Endothelial cell of hepatic sinusoid (primary cell): ENCODE data around the gene S1PR4.

ENCODE experiments used
- in situ Hi-C: cut with HindIII; loops from 2 replicates; pipeline ENCODE4 v1.10.0; 2017; ENCODE audit warnings: low sequenced_read_pairs

The S1PR4 gene, protein sequence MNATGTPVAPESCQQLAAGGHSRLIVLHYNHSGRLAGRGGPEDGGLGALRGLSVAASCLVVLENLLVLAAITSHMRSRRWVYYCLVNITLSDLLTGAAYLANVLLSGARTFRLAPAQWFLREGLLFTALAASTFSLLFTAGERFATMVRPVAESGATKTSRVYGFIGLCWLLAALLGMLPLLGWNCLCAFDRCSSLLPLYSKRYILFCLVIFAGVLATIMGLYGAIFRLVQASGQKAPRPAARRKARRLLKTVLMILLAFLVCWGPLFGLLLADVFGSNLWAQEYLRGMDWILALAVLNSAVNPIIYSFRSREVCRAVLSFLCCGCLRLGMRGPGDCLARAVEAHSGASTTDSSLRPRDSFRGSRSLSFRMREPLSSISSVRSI

DNA sequence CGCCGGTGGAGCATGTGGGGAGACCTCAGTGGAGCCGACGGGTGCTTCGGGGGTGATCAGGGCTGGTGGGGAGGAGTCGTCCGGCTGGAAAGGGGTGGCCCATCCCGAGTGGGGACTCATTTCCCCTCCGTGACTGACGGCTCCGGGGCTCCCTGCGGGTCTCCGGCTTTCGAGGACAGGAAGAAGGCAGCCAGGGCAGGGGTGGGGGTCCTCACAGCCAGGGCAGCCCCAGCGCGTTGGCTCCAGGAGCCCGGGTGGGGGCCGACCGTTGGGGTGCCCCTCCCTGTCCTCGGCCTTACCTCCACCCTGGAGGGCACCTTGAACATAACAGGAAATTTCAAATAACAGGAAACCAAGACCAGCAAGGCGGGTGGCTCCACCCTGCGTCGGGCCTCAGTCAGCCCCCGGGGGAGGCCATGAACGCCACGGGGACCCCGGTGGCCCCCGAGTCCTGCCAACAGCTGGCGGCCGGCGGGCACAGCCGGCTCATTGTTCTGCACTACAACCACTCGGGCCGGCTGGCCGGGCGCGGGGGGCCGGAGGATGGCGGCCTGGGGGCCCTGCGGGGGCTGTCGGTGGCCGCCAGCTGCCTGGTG lies at the start of gene S1PR4:
Gene S1PR4, plus strand, starts transcription at position 393 of the 596 bp plus-strand sequence. Its CDS starts 24 bp downstream, at position 417.
- in situ Hi-C loops, result loop anchor here (5.0 to 10.0 kb wide), 5 partner anchors 54 to 234 kb away; partner anchors contain the start of genes TLE2 and ZNF77

DNA sequence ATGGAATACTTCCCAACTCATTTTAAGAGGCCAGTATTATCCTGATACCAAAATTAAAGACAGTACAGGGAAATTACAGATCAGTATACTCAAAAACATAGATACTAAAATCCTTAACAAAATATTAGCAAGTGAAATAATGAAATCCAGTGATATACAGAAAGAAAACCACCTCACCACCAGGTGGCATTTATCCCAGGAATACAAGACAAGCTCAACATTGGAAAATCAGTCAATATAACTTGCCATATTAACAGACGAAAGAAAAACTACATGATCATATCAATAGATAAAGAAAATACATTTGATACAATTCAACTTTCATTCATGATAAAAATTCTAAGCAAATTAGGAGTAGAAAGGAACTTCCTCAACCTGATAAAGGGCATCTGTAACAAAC lies 49.5 kb upstream of the S1PR4 start:
- in situ Hi-C loops, result loop anchor here (10.0 kb wide), 1 partner anchor 46 kb away; the partner anchor contains the start of gene S1PR4

DNA sequence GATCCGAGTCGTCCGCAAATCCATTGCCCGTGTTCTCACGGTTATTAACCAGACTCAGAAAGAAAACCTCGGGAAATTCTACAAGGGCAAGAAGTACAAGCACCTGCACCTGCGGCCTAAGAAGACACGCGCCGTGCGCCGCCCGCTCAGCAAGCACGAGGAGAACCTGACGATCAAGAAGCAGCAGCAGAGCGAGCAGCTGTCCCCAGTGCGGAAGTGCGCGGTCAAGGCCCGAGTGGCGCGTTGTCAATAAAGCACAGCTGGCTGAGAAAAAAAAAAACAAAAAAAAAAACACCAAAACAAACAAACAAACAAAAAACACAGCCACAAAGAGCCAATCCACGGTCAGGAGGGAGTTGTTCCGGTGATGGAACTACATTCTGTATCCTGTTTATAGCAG lies 47.4 kb upstream of the S1PR4 start:
- in situ Hi-C loops, result no loop called here

DNA sequence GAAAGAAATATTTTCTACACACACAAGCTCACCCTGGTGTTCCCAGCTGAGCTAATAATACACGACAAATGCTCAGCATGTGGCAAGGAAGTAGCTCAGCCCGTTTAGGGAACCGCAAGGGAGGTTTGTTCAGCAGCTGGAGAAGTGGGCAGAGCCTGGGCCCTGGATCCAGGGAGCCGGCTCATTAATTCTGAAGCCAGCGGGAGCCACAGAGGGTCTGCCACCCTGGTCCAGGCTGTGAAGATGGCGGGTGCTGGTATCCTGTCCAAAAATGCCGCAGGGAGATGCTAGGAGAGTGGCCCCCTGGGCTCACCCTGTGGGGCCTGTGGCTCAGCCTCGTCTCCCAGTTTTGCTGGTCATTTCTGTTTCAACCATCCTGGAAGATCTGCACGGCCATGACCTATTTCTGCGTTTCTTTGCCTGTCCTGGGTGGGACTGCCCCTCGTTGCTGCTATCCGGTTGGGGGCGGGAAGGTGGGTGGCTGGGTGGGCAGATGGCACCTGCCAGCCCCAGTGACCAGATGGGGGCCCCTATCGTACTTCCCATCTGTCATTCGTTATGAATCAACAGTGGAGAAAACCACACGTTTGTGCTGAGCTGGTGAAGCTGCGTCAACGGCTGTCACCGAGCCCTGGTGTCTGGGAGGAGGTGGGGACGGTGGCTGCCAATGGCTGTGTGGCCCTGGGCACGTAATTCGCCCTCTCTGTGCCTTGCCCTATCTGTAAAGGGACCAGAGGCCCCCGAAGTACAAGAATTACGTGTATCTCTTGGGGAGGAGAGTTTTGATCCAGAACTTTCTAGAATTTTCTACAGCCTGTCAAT lies 45.4 kb upstream of the S1PR4 start:
- in situ Hi-C loops, result no loop called here

DNA sequence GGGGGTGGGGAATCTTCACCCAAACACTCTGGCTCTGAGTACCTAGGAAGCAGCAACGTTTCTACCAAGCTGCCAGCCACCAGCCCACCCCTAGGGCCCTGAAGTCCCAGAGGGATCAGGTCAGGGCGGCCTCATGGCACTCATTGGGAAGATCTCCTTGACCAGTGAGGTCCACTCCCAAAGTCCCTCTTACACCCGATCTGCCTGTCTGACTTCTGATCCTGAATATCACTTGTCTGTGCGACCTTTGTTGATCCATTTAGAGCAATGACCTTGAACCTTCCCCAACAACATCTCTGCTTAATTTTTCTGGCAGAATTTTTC lies 44.8 kb upstream of the S1PR4 start:
- in situ Hi-C loops, result no loop called here

DNA sequence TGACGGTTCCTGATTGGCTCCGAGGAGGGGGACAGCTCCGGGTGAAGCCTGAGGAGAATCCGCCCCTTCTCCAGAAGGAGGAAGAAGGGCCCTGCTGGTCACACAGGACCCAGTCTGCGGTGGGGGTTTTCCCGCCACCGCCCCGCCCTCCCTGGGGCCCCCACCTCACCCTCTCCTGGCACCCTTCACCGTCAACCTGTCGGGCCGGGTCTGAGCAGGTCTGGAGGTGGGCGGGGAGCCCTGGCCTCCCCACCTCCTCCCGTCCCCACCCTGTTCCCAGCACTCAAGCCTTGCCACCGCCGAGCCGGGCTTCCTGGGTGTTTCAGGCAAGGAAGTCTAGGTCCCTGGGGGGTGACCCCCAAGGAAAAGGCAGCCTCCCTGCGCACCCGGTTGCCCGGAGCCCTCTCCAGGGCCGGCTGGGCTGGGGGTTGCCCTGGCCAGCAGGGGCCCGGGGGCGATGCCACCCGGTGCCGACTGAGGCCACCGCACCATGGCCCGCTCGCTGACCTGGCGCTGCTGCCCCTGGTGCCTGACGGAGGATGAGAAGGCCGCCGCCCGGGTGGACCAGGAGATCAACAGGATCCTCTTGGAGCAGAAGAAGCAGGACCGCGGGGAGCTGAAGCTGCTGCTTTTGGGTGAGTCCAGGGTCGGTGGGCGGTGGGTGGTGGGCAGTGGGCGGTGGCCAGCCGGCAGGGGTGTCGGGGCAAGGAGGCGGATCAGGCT lies 42.4 kb upstream of the S1PR4 start, which contains the start of gene GNA15:
Gene GNA15, plus strand, starts transcription at position 73 of the 723 bp plus-strand sequence. Its CDS starts 418 bp downstream, at position 491.
- in situ Hi-C loops, result no loop called here

DNA sequence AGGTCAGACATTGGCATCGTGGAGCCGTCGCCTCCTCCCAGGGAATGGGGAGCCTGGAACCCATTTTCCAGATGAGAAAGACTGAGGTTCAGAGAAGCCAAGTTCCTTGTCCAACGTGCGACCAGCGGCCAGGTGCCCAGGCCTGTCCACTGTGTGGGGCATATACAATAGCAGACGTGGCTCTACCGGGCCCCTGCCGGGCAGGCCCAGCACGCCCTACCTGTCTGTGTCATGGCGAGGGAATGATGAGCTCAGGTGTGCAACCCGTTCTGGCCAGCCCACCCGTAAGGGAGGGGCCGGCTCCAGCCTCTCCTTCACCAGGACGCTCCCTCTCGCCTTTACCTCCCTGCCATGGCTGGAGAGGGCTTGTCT lies 41.9 kb upstream of the S1PR4 start:
- in situ Hi-C loops, result no loop called here

DNA sequence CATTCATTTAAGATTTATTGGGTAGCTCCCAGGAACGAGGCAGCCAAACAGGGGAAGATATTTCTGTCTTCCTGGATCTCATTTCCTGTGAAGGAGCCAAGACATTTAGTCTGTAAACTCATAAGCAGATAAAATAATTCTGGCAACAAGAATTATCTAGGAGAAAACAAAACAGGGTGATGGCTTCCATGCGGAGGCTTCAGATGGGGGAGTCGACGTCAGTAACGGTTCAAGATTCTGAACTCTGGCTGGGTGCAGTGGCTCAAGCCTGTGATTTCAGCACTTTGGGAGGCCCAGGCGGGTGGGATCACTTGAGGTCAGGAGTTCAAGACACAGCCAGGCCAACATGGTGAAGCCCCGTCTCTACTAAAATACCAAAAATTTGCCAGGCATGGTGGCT lies 41.5 kb upstream of the S1PR4 start:
- in situ Hi-C loops, result no loop called here

DNA sequence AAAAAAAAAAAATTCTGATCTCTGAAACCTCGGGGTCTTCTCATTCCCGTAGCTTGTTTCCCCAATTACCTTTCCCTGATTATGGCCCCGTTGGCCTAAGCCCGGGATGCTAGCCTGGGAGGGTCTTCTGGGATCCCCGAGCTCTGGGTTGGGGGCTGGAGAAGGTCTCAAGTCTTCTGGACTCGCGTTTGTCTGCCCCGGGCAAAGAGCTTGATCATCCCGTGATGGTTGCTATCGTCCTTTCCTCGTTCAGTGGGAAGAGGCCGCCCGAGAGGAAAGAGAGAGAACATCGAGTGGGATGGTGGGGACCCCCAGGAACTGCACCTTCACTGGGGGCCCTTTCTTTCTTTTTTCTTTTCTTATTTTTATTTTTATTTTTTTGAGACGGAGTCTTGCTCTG lies 40.3 kb upstream of the S1PR4 start:
- in situ Hi-C loops, result no loop called here

DNA sequence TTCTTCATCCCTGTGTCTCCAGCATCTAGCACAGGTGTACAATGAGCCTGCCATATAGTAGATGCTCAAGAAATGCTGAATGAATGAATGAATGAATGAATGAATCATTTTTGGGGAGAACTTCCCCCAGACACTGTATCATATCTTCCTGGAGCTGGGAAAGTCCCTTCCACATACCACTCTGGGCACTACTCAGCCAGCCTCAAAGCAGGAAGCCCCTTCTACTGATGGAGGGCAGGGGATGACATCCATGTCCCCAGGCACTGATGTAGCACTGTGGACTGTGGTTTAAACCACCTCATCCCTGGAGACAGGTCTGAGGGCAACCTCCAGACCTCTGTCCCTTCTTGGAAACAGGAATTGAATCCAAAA lies 37.9 kb upstream of the S1PR4 start:
- in situ Hi-C loops, result no loop called here

DNA sequence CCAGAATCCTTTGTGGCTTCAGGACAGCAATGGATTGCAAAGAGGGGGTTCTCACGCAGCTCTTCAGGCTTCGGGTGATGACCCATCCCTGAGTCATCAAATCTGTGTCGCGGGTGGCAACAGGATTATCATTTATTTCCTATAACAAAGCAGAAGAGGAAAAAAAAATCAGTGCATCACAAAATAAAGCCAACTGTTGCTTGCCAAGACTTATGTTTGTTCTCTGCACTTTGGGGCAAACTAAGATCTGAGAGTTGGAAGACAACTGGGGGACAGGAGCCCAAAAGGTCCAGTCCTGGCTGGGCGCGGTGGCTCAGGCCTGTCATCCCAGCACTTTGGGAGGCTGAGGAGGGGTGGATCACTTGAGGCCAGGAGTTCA lies 36.3 kb upstream of the S1PR4 start:
- in situ Hi-C loops, result no loop called here

DNA sequence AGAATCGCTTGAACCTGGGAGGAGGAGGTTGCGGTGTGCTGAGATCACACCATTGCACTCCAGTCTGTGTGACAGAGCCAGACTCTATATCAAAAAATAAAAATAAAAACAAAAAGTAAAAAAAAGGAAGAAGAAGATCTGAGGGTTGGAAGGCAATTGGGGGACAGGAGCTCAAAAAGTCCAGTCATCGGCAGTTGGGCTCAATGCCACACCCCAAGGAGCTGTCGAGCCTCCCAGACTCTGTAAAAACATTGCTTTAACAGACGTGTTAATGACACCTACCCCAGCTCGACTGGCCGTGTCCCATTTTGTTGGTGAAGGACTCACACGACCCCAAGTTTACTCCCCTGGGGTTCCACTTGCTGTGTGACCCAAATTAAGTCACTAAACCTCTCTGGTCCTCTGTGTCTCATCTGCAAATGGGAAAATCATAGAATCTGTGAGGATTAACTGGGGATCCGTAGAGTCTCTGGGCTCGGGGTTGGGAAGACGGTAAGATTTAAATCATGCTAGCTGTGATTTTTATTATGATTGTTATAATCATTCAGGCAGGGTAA lies 35.7 kb upstream of the S1PR4 start:
- in situ Hi-C loops, result no loop called here

DNA sequence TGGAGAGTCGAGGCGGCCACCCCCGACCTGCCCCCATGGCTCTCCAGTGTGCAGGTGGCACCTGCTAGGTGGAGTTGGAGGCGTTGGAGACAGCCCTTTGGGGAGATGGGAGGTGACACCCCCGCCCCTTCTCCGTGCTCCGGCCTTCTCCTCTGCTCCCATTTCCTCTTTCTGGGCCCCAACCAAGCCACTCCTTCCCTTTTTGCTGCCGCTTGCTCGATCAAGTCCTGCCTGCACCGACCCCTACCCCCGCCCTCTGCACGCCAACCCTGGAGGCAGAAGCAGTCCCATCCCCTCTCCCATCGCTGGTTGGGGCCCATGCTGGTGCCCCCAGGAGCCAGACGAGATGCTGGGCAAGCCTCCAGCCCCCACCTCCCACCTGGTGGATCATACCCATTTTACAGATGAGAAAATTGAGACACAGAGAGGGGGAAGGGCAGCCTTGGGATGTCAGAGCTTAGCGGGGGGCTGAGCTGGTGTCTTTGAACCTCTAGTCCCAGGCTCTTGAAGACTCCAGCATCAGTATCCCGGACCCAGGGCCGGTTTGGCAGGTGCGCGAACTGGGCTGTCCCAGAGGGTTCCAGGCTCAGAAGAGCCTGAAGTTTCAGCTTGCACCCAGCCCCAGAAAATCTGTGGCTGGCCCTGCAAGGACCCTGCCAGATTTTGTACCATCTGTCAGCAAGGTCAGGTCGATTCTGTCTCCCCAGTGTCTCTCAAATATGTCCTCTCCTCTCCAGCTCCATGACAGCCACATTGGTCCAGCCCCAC lies 32.5 kb upstream of the S1PR4 start:
- in situ Hi-C loops, result no loop called here

DNA sequence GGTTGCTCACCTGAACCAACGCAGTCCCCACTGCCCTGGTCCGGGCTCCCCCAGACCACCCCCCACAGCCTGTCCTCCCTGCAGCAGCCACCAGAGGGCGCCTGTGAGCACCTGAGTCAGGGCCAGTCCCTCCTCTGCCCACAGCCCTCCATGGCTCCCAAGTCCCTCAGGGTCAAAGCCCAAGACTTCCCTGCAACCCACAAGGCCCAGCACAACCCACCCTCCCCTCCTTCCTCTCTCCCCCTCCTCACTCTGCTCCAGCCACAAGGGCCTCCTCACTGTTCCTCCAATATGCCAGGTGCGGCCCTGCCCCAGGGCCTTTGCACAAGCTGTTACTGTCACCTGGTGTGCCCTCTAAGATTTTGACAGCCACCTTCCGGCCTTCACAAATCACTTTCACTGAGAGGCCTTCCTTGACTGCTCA lies 31.9 kb upstream of the S1PR4 start:
- in situ Hi-C loops, result no loop called here

DNA sequence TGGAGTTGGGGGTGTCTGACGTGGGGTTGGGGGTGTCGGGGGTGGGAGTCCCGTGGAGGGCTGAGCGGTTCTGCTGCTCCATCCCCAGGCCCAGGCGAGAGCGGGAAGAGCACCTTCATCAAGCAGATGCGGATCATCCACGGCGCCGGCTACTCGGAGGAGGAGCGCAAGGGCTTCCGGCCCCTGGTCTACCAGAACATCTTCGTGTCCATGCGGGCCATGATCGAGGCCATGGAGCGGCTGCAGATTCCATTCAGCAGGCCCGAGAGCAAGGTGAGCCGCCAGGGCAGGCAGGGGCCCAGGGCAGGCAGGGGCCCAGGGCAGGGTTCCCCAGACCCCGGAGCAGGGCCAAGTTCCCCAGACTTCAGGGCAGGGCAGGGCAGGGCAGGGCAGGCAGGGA lies 30.1 kb upstream of the S1PR4 start:
- in situ Hi-C loops, result no loop called here

DNA sequence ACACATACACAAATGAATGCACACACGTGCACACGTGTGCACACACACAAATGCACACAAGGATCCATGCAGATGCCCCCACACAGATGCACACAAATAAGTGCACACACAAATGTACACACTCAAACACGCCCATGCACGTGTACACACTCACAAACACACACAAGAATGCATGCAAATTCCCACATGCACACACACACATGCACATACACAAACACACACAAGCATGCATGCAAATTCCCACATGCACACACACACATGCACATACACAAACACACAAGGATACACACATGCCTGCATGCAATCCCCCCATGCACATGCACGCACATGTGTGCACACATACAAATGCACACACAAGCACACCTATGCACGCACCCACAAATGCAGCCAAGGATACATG lies 29.5 kb upstream of the S1PR4 start:
- in situ Hi-C loops, result no loop called here

DNA sequence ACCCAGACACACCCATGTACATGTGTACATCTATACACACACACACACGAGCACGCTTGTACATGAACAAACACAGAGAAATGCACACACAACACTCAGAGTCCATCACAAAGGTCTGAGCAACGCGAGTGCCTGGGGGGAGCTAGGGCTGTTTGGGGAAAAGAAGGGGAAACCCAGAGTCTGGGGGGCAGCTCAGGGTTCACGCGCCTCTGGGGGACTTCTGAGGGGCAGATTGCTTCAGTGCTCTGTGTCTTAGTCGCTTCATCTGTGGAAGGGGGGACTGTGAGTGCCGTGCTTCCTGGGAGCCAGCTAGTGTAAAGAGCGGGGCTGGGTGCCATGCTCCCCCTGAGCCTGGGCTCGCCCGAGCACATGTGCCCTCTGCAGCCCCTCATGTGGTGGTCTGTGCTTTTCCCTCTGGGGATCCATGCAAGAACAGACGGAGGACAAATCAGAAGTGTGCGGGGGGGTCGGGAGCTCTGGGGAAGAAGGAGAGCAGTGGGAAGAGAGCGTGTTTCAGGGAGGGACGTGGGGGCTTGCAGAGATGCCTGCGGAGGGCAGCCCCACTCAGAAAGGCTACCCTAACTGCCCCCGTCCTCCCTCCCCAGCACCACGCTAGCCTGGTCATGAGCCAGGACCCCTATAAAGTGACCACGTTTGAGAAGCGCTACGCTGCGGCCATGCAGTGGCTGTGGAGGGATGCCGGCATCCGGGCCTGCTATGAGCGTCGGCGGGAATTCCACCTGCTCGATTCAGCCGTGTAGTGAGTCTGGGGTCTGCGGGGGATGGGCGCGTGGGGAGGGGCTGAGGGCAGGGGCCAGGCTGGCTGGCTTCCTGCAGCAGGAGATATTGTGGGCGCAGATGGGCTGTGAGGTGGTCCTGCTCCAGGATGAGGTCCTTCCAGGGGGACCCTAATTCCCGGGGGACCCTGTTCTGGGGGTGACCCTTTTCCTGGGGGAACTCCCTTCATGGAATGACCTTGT lies 28.8 kb upstream of the S1PR4 start:
- in situ Hi-C loops, result no loop called here

DNA sequence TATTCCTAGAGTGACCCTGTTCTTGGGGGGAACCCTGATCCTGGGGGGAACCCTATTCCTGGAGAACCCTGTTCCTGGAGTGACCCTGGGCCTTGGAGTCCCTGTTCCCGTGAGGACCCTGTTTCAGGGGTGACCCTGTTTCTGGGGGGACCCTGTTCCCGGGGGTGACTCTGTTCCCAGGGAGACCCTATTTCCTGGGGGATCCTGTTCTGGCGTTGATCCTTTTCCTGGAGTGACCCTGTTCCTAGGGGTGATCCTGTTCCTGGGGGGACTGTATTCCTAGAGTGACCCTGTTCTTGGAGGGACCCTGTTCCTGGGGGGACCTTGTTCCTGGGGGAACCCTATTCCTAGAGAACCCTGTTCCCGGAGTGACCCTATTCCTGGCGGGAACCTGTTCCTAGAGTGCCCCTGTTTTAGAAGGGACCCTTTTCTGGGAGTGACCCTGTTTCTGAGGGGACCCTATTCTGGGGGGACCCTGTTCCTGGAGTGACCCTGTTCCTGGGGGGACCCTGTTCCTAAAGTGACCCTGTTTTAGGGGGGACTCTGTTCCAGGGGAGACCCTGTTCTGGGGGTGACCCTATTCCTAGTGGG lies 27.7 kb upstream of the S1PR4 start:
- in situ Hi-C loops, result no loop called here
